H9 (cell line): Measurements from ENCODE around the gene CARD11. TPM values are rescaled to one million over a fixed set of nuclear protein-coding genes. Genes with fewer than 3 reads are reported as not detected.

ENCODE experiments used
- DNase-seq: peaks from one replicate; pipeline ENCODE4 v3.0.0-alpha.2; 2017
- H2AFZ ChIP-seq: one replicate; pipeline ENCODE4 v1.6.1; 2013; ENCODE audit warnings: mild to moderate bottlenecking, low read length, control low read depth, moderate library complexity
- H2AK5ac ChIP-seq: 2 replicates; pipeline ENCODE4 v1.6.1; 2013; ENCODE audit warnings: low read length, control low read depth, mixed read lengths; ENCODE audit not compliant: insufficient read length
- H2BK120ac ChIP-seq: one replicate; pipeline ENCODE4 v1.6.1; 2013; ENCODE audit warnings: low read depth, mild to moderate bottlenecking, low read length, control low read depth, inconsistent platforms; ENCODE audit not compliant: poor library complexity, severe bottlenecking
- H2BK12ac ChIP-seq: 2 replicates; pipeline ENCODE4 v1.6.1; 2013; ENCODE audit warnings: low read length, control low read depth, mixed read lengths, low read depth; ENCODE audit not compliant: insufficient read length
- H2BK15ac ChIP-seq: 2 replicates; pipeline ENCODE4 v1.6.1; 2013; ENCODE audit warnings: low read depth, low read length, control low read depth
- H2BK20ac ChIP-seq: one replicate; pipeline ENCODE4 v1.6.1; 2013; ENCODE audit warnings: low read depth, mild to moderate bottlenecking, low read length, control low read depth, inconsistent platforms; ENCODE audit not compliant: poor library complexity, severe bottlenecking
- H2BK5ac ChIP-seq: 2 replicates; pipeline ENCODE4 v1.6.1; 2013; ENCODE audit warnings: low read length, control low read depth, mixed read lengths; ENCODE audit not compliant: insufficient read length
- H3K14ac ChIP-seq: 2 replicates; pipeline ENCODE4 v1.6.1; 2013; ENCODE audit warnings: low read length, control low read depth; ENCODE audit not compliant: insufficient read depth
- H3K18ac ChIP-seq: 2 replicates; pipeline ENCODE4 v1.6.1; 2013; ENCODE audit warnings: low read depth, mild to moderate bottlenecking, mixed read lengths, low read length, control low read depth; ENCODE audit not compliant: insufficient read length
- H3K23ac ChIP-seq: 2 replicates; pipeline ENCODE4 v1.6.1; 2013; ENCODE audit warnings: low read length, control low read depth, mixed read lengths, low read depth; ENCODE audit not compliant: insufficient read length
- H3K23me2 ChIP-seq: 2 replicates; pipeline ENCODE4 v1.6.1; 2013; ENCODE audit warnings: low read depth, mild to moderate bottlenecking, mixed read lengths, low read length, control low read depth; ENCODE audit not compliant: insufficient read length, poor library complexity, severe bottlenecking
- H3K27ac ChIP-seq: 2 replicates; pipeline ENCODE4 v1.5.1; 2013; ENCODE audit warnings: low read length, control low read depth, mixed read lengths, low read depth; ENCODE audit not compliant: insufficient read length
- H3K27me3 ChIP-seq: 2 replicates; pipeline ENCODE4 v1.6.1; 2013; ENCODE audit warnings: low read length, control low read depth, inconsistent platforms; ENCODE audit not compliant: insufficient read depth
- H3K4ac ChIP-seq: 2 replicates; pipeline ENCODE4 v1.6.1; 2013; ENCODE audit warnings: low read depth, mild to moderate bottlenecking, control low read depth, inconsistent platforms, low read length, moderate library complexity
- H3K4me1 ChIP-seq: 2 replicates; pipeline ENCODE4 v1.6.1; 2013; ENCODE audit warnings: low read length, control low read depth, inconsistent platforms; ENCODE audit not compliant: insufficient read depth
- H3K4me2 ChIP-seq: 2 replicates; pipeline ENCODE4 v1.6.1; 2013; ENCODE audit warnings: low read length, control low read depth, mixed read lengths; ENCODE audit not compliant: insufficient read length, insufficient read depth
- H3K56ac ChIP-seq: 2 replicates; pipeline ENCODE4 v1.6.1; 2013; ENCODE audit warnings: low read depth, mild to moderate bottlenecking, mixed read lengths, low read length, control low read depth; ENCODE audit not compliant: insufficient read length
- H3K79me1 ChIP-seq: 2 replicates; pipeline ENCODE4 v1.6.1; 2013; ENCODE audit warnings: low read depth, mild to moderate bottlenecking, moderate library complexity, low read length, control low read depth, inconsistent platforms; ENCODE audit not compliant: insufficient read depth, poor library complexity, severe bottlenecking
- H3K79me2 ChIP-seq: 2 replicates; pipeline ENCODE4 v1.6.1; 2013; ENCODE audit warnings: low read length, control low read depth, inconsistent platforms; ENCODE audit not compliant: insufficient read depth
- H3K9ac ChIP-seq: 2 replicates; pipeline ENCODE4 v1.6.1; 2013; ENCODE audit warnings: low read length, control low read depth, mixed read lengths; ENCODE audit not compliant: insufficient read length; ENCODE audit errors: extremely low read depth
- H3K9me3 ChIP-seq: one replicate; pipeline ENCODE4 v1.6.1; 2013; ENCODE audit warnings: low read depth, low read length, inconsistent platforms; ENCODE audit not compliant: control insufficient read depth
- H3T11ph ChIP-seq: one replicate; pipeline ENCODE4 v1.6.1; 2013; ENCODE audit warnings: mild to moderate bottlenecking, low read length, control low read depth, inconsistent platforms
- H4K20me1 ChIP-seq: one replicate; pipeline ENCODE4 v1.6.1; 2013; ENCODE audit not compliant: control insufficient read depth, insufficient read length, insufficient read depth
- H4K5ac ChIP-seq: 2 replicates; pipeline ENCODE4 v1.6.1; 2013; ENCODE audit warnings: low read depth, mild to moderate bottlenecking, mixed read lengths, low read length, control low read depth; ENCODE audit not compliant: insufficient read length
- H4K8ac ChIP-seq: replicated peaks from 2 replicates; pipeline ENCODE4 v1.6.1; 2013; ENCODE audit warnings: low read length, control low read depth, mixed read lengths, low read depth; ENCODE audit not compliant: insufficient read length
- H4K91ac ChIP-seq: 2 replicates; pipeline ENCODE4 v1.6.1; 2013; ENCODE audit warnings: low read depth, mild to moderate bottlenecking, moderate library complexity, mixed read lengths, low read length, control low read depth; ENCODE audit not compliant: insufficient read length
- H3K27ac Mint-ChIP-seq, 3 experiments: 2 replicates in 2 of 3; 3 replicates in 1 of 3; pipeline ENCODE4 v1.8.0; 2020 to 2021; ENCODE audit warnings: mixed read lengths in 3 of 3, mild to moderate bottlenecking in 1 of 3, moderate library complexity in 1 of 3
- H3K27me3 Mint-ChIP-seq: 2 replicates; pipeline ENCODE4 v1.8.0; 2021; ENCODE audit warnings: low read depth, mild to moderate bottlenecking, moderate library complexity, mixed read lengths
- H3K36me3 Mint-ChIP-seq, 3 experiments: 2 replicates in 2 of 3; 3 replicates in 1 of 3; pipeline ENCODE4 v1.8.0; 2020 to 2021; ENCODE audit warnings: low read depth in 3 of 3, mixed read lengths in 3 of 3; ENCODE audit not compliant: insufficient read depth in 1 of 3
- H3K4me1 Mint-ChIP-seq, 2 experiments: 2 replicates each; pipeline ENCODE4 v1.8.0; 2020; ENCODE audit warnings: mixed read lengths in 2 of 2
- H3K4me3 Mint-ChIP-seq, 2 experiments: 2 replicates in 1 of 2; 3 replicates in 1 of 2; pipeline ENCODE4 v1.8.0; 2020 to 2021; ENCODE audit warnings: mild to moderate bottlenecking in 2 of 2, mixed read lengths in 2 of 2, moderate library complexity in 1 of 2
- H3K9me3 Mint-ChIP-seq, 2 experiments: 2 replicates in 1 of 2; 3 replicates in 1 of 2; pipeline ENCODE4 v1.8.0; 2020; ENCODE audit warnings: mild to moderate bottlenecking in 2 of 2, mixed read lengths in 2 of 2, moderate library complexity in 1 of 2
- WGBS: extraction: QIAGEN DNeasy Blood & Tissue Kit; methylation state at CpG from one replicate; pipeline ENCODE4 v1.1.7; 2013; ENCODE audit warnings: missing lambda C conversion rate, low lambda C conversion rate, mixed read lengths; ENCODE audit not compliant: insufficient read length; ENCODE audit errors: extremely low coverage; 5-methylcytosine and 5-hydroxymethylcytosine counted together
- total RNA-seq: library from RNA; stranded (reverse); gene quantifications from 2 replicates; pipeline ENCODE4 v1.2.1, GENCODE V29; 2021
- TF ChIP-seq, protein P1 (sequence below): fragments of 200-600 bp; sonication (generic); conservative IDR thresholded peaks from 3 replicates; pipeline ENCODE4 v1.8.0; 2021; ENCODE audit warnings: antibody characterized with exemption, mild to moderate bottlenecking

Gene CARD11
- total RNA-seq, 1 experiment from 2014 or later, result 20.0 TPM

DNA sequence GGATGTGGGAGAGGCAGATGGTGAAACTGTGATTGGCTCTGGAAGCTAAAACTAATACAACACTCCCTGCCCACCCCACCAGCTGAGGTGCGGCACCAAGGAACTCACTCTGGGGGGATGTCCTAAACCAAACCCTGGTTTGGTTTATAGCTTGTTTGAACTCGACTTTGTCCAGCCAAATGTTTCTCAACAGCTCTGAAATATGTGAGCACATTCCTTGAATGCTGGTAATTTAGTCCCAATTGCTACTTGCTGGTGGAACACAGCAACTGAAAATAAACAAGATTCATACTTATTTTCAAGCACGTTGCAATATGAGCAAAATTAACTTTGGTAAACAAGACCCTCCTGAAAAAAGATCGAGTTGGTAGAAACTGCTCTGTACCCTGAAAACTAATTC is 39.7 kb upstream of the CARD11 start:
- Histone ChIP-seq H3K9ac (no peak overlapping the region), H3K9me3 (no peaks in the 10 kb centered on the region), H4K20me1 (no peaks in the 10 kb centered on the region), H3K4me2 (no peak overlapping the region), H4K91ac (no peak overlapping the region), H3K79me2 (no peaks in the 10 kb centered on the region), H3K4me1 (no peaks in the 10 kb centered on the region), H2BK15ac (no peak overlapping the region), H2BK20ac (no peak overlapping the region), H4K8ac (no peak overlapping the region), H2AFZ (no peak overlapping the region), H2BK12ac (no peak overlapping the region), H3K56ac (no peak overlapping the region), H3K4ac (no peak overlapping the region), H2BK5ac (no peak overlapping the region), H3K27me3 (no peaks in the 10 kb centered on the region), H2AK5ac (no peak overlapping the region), H3T11ph (no peak overlapping the region), H2BK120ac (no peak overlapping the region), H3K14ac (no peak overlapping the region), H3K79me1 (no peaks in the 10 kb centered on the region), H3K18ac (no peak overlapping the region), H3K23ac (no peak overlapping the region), H4K5ac (no peak overlapping the region), H3K27ac (no peak overlapping the region), H3K23me2 (no peaks in the 10 kb centered on the region)
- DNase-seq, result no peak
- no CpG with 5 or more reads among the region's 4 CpGs for WGBS
- Mint-ChIP-seq H3K4me3 (no peak overlapping the region), H3K27ac (no peak overlapping the region), H3K27me3 (peaks cover 2% of the 10 kb centered on the region), H3K36me3 (peaks cover 0 to 1% (median 0%) of the 10 kb centered on the region in 3 experiments; a peak in 2 of 7 replicates), H3K9me3 (peaks cover 0 to 2% of the 10 kb centered on the region in 2 experiments; a peak in 1 of 5 replicates), H3K4me1 (peaks cover 4 to 12% of the 10 kb centered on the region in 2 experiments; a peak in 3 of 4 replicates)
- TF ChIP-seq, protein P1, sequence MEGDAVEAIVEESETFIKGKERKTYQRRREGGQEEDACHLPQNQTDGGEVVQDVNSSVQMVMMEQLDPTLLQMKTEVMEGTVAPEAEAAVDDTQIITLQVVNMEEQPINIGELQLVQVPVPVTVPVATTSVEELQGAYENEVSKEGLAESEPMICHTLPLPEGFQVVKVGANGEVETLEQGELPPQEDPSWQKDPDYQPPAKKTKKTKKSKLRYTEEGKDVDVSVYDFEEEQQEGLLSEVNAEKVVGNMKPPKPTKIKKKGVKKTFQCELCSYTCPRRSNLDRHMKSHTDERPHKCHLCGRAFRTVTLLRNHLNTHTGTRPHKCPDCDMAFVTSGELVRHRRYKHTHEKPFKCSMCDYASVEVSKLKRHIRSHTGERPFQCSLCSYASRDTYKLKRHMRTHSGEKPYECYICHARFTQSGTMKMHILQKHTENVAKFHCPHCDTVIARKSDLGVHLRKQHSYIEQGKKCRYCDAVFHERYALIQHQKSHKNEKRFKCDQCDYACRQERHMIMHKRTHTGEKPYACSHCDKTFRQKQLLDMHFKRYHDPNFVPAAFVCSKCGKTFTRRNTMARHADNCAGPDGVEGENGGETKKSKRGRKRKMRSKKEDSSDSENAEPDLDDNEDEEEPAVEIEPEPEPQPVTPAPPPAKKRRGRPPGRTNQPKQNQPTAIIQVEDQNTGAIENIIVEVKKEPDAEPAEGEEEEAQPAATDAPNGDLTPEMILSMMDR, result no peak
